GM12878 (cell line): Measurements from ENCODE around the gene HOXA1. TPM values are rescaled to one million over a fixed set of nuclear protein-coding genes. Genes with fewer than 3 reads are reported as not detected.

Source experiments
- ATAC-seq: fragments of 200-7000 bp; cut with Tn5 transposase; 3 replicates; pipeline ENCODE4 v1.9.1; 2020; ENCODE audit warnings: mild to moderate bottlenecking, moderate library complexity
- BruUV-seq: library from RNA; stranded (reverse); fragments of 400-500 nt; replicated peaks from 2 replicates; lab custom pipeline; 2021; lab: Mats Ljungman, UMichigan
- CTCF ChIA-PET: fragments of 300-600 bp; sonication (Branson Sonifier 250); formaldehyde crosslinking; extraction: SDS; loops from one replicate; lab custom pipeline; 2021; ENCODE audit warnings: inconsistent platforms; lab: Yijun Ruan, JAX
- POLR2A ChIA-PET: fragments of 350-600 bp; formaldehyde crosslinking; extraction: SDS; loops from one replicate; lab custom pipeline; 2021; ENCODE audit warnings: inconsistent platforms; lab: Charles Lee
- RAD21 ChIA-PET: fragments of 300-600 bp; sonication (Branson Sonifier 250); formaldehyde crosslinking; loops from one replicate; lab custom pipeline; 2023; ENCODE audit warnings: antibody characterized with exemption; ENCODE audit not compliant: unreplicated experiment; lab: Charles Lee
- SMC1A ChIA-PET: fragments of 300-600 bp; sonication (Branson Sonifier 250); formaldehyde crosslinking; loops from one replicate; lab custom pipeline; 2023; ENCODE audit not compliant: unreplicated experiment, uncharacterized antibody; lab: Charles Lee
- DNase-seq: peaks from one replicate; pipeline ENCODE4 v3.0.0-alpha.2; 2011; ENCODE audit warnings: low read depth, low spot score
- FAIRE-seq: peaks from 3 replicates; lab custom pipeline; 2011; peaks lifted over from hg19 to GRCh38; lab: Jason Lieb, UNC
- H2AFZ ChIP-seq: 2 replicates; pipeline ENCODE4 v1.6.0; 2011; ENCODE audit warnings: low read depth, low read length, control low read depth; ENCODE audit not compliant: control insufficient read depth
- H3K27ac ChIP-seq: 2 replicates; pipeline ENCODE4 v1.5.1; 2011; ENCODE audit warnings: control low read depth; ENCODE audit not compliant: control insufficient read depth, insufficient read depth
- H3K27me3 ChIP-seq, 2 experiments: replicated peaks in 1 of 2; 2 replicates each; pipeline versions ENCODE4 v1.6.0 to v1.6.1; 2011; ENCODE audit warnings: low read length in 1 of 2; ENCODE audit not compliant: control insufficient read depth in 2 of 2, insufficient read depth in 2 of 2
- H3K36me3 ChIP-seq, 2 experiments: 2 replicates each; pipeline ENCODE4 v1.5.1; 2011; ENCODE audit warnings: low read length in 1 of 2; ENCODE audit not compliant: control insufficient read depth in 2 of 2, insufficient read depth in 2 of 2
- H3K4me1 ChIP-seq: 2 replicates; pipeline ENCODE4 v1.6.1; 2011; ENCODE audit warnings: mild to moderate bottlenecking, low read length, moderate library complexity, mixed read lengths; ENCODE audit not compliant: control insufficient read depth, insufficient read depth
- H3K4me2 ChIP-seq: 2 replicates; pipeline ENCODE4 v1.6.0; 2011; ENCODE audit warnings: control low read depth; ENCODE audit not compliant: control insufficient read depth, insufficient read depth
- H3K4me3 ChIP-seq: fragments of 200-600 bp; sonication (generic); 2 replicates; pipeline ENCODE4 v1.5.1; 2016
- H3K79me2 ChIP-seq: 2 replicates; pipeline ENCODE4 v1.6.0; 2011; ENCODE audit warnings: low read length; ENCODE audit not compliant: control insufficient read depth, insufficient read depth
- H3K9ac ChIP-seq: 2 replicates; pipeline ENCODE4 v1.8.0; 2011; ENCODE audit warnings: low read length, control low read depth, mixed read lengths; ENCODE audit not compliant: control insufficient read depth, insufficient read depth
- H3K9me3 ChIP-seq: replicated peaks from 3 replicates; pipeline ENCODE4 v1.5.1; 2011; ENCODE audit warnings: mild to moderate bottlenecking, low read length; ENCODE audit not compliant: control insufficient read depth, insufficient read depth
- H4K20me1 ChIP-seq: 2 replicates; pipeline ENCODE4 v1.6.0; 2011; ENCODE audit not compliant: control insufficient read depth, insufficient read depth
- BACH1 ChIP-seq: fragments of 450-650 bp; IDR thresholded peaks from 2 replicates; pipeline ENCODE4 v1.6.1; 2017; ENCODE audit warnings: mild to moderate bottlenecking, borderline replicate concordance
- MEF2B ChIP-seq: fragments of 450-650 bp; IDR thresholded peaks from 2 replicates; pipeline ENCODE4 v1.6.1; 2018; ENCODE audit warnings: mild to moderate bottlenecking, moderate library complexity; ENCODE audit not compliant: partially characterized antibody, poor library complexity, severe bottlenecking
- SPI1 ChIP-seq: IDR thresholded peaks from 2 replicates; pipeline ENCODE4 v1.6.1; 2011; ENCODE audit warnings: low read depth, mild to moderate bottlenecking, low read length, moderate library complexity, borderline replicate concordance; ENCODE audit not compliant: insufficient read depth
- WGBS: methylation state at CpG from one replicate; pipeline ENCODE4 v1.1.6; 2016; ENCODE audit warnings: low lambda C conversion rate; ENCODE audit not compliant: insufficient replicate concordance, insufficient coverage; ENCODE audit errors: missing lambda C conversion rate; 5-methylcytosine and 5-hydroxymethylcytosine counted together
- in situ Hi-C: fragments of 300-500 bp; cut with MboI; formaldehyde crosslinking; loops from 9 replicates; pipeline ENCODE4 v1.14.3; 2018; ENCODE audit warnings: mixed read lengths
- intact Hi-C: fragments of 100-400 bp; cut with micrococcal nuclease; formaldehyde crosslinking; loops from one replicate; pipeline ENCODE4 v1.14.2; 2022; ENCODE audit not compliant: unreplicated experiment
- polyA plus RNA-seq, 11 experiments: library from polyadenylated mRNA; depleted of rRNA in 4 of 11; unstranded in 6 of 11; stranded (reverse) in 5 of 11; fragments of >200 nt; fragmentation: Nextera tagmentation in 4 of 11; fragmentation: Illumina TruSeq in 1 of 11; extraction: Ambion mirVana in 4 of 11; extraction: Trizol in 1 of 11; gene quantifications; 1 replicate in 1 of 11; 2 replicates in 10 of 11; pipeline versions ENCODE4 v1.2.1 to v1.2.3, GENCODE V29; 2011 to 2016; ENCODE audit warnings: inconsistent platforms in 2 of 11, missing spikeins in 2 of 11, low read depth in 1 of 11
- total RNA-seq, 4 experiments: library from RNA; depleted of rRNA in 3 of 4; stranded (reverse); fragments of >200 nt in 3 of 4; fragmentation: Illumina TruSeq in 1 of 4; extraction: Trizol in 1 of 4; gene quantifications; 2 replicates each; pipeline versions ENCODE4 v1.2.1 to v1.2.3, GENCODE V29; 2013 to 2021
- TF ChIP-seq, protein P1 (sequence below): IDR thresholded peaks from 2 replicates; pipeline ENCODE4 v1.6.1; 2011; ENCODE audit warnings: low read depth, mild to moderate bottlenecking, low read length, moderate library complexity, borderline replicate concordance; ENCODE audit errors: extremely low read depth
- TF ChIP-seq, protein P2 (sequence below): fragments of 450-650 bp; IDR thresholded peaks from 2 replicates; pipeline ENCODE4 v1.6.1; 2016; ENCODE audit warnings: mild to moderate bottlenecking, moderate library complexity, borderline replicate concordance
- TF ChIP-seq, protein P3 (sequence below): fragments of 450-650 bp; IDR thresholded peaks from 2 replicates; pipeline ENCODE4 v1.6.1; 2017; ENCODE audit warnings: mild to moderate bottlenecking, moderate library complexity

Gene HOXA1
- total and polyA plus RNA-seq, 10 of the 15 experiments (the other 5 are each of a cell fraction or from before 2014, with no cell fraction given) = 0.06 to 1.7 (median 0.18) TPM; not detected in 3

DNA sequence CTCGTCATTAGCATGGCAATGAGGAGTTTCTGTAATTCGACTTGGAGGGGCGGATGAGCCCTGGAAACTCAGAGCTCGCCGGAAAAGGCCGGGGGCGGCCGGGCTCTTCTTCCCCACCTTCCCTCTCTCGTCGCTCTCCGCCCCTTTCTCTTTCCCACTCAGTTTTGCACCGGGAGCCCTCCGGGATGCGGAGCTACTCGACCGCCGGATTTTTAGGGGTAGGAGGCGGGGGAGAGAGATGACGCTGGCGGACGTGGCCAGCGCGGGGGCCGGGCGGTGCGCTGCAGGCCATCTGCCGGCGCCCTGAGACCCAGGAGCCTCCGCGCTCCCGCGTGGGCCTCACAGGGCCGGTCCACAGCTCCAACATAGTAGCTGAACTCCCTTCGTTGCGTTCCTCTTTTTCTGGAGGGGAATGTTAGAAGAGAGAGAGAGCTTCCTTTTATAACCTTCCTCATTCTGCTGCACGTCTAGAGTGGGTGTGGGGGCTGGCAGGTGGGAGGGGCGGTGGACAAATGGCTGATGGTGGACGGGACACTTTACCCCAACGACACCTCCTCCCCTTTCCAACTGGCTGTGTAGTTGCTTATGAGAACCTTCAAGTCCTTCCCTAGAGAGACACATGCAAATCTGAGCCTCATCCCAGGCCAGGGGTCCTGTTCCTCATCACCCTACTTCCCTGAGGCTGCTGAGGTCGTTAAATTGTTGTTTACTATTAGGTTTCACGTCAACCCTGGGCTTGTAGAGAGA lies 1.1 kb upstream of the HOXA1 start:
- intact Hi-C loops (loop anchor here (2.0 kb wide), 1 partner anchor 240 kb away; no protein-coding TSS in a partner anchor), in situ Hi-C loops (no loop called here)
- H3K79me2 ChIP-seq = no peaks in the 10 kb centered on the region
- no peak overlapping the region for H3K27ac ChIP-seq
- TF ChIP-seq, protein P1, sequence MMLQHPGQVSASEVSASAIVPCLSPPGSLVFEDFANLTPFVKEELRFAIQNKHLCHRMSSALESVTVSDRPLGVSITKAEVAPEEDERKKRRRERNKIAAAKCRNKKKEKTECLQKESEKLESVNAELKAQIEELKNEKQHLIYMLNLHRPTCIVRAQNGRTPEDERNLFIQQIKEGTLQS = no peak
- TF ChIP-seq MEF2B (peak; percentile 12), BACH1 (peak; percentile 57; the same call in 1 of the 2 replicates), SPI1 (peak; percentile 6; the same call in 1 of the 2 replicates)
- TF ChIP-seq, protein P2, sequence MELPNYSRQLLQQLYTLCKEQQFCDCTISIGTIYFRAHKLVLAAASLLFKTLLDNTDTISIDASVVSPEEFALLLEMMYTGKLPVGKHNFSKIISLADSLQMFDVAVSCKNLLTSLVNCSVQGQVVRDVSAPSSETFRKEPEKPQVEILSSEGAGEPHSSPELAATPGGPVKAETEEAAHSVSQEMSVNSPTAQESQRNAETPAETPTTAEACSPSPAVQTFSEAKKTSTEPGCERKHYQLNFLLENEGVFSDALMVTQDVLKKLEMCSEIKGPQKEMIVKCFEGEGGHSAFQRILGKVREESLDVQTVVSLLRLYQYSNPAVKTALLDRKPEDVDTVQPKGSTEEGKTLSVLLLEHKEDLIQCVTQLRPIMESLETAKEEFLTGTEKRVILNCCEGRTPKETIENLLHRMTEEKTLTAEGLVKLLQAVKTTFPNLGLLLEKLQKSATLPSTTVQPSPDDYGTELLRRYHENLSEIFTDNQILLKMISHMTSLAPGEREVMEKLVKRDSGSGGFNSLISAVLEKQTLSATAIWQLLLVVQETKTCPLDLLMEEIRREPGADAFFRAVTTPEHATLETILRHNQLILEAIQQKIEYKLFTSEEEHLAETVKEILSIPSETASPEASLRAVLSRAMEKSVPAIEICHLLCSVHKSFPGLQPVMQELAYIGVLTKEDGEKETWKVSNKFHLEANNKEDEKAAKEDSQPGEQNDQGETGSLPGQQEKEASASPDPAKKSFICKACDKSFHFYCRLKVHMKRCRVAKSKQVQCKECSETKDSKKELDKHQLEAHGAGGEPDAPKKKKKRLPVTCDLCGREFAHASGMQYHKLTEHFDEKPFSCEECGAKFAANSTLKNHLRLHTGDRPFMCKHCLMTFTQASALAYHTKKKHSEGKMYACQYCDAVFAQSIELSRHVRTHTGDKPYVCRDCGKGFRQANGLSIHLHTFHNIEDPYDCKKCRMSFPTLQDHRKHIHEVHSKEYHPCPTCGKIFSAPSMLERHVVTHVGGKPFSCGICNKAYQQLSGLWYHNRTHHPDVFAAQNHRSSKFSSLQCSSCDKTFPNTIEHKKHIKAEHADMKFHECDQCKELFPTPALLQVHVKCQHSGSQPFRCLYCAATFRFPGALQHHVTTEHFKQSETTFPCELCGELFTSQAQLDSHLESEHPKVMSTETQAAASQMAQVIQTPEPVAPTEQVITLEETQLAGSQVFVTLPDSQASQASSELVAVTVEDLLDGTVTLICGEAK = no peak
- TF ChIP-seq, protein P3, sequence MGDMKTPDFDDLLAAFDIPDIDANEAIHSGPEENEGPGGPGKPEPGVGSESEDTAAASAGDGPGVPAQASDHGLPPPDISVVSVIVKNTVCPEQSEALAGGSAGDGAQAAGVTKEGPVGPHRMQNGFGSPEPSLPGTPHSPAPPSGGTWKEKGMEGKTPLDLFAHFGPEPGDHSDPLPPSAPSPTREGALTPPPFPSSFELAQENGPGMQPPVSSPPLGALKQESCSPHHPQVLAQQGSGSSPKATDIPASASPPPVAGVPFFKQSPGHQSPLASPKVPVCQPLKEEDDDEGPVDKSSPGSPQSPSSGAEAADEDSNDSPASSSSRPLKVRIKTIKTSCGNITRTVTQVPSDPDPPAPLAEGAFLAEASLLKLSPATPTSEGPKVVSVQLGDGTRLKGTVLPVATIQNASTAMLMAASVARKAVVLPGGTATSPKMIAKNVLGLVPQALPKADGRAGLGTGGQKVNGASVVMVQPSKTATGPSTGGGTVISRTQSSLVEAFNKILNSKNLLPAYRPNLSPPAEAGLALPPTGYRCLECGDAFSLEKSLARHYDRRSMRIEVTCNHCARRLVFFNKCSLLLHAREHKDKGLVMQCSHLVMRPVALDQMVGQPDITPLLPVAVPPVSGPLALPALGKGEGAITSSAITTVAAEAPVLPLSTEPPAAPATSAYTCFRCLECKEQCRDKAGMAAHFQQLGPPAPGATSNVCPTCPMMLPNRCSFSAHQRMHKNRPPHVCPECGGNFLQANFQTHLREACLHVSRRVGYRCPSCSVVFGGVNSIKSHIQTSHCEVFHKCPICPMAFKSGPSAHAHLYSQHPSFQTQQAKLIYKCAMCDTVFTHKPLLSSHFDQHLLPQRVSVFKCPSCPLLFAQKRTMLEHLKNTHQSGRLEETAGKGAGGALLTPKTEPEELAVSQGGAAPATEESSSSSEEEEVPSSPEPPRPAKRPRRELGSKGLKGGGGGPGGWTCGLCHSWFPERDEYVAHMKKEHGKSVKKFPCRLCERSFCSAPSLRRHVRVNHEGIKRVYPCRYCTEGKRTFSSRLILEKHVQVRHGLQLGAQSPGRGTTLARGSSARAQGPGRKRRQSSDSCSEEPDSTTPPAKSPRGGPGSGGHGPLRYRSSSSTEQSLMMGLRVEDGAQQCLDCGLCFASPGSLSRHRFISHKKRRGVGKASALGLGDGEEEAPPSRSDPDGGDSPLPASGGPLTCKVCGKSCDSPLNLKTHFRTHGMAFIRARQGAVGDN = peak; percentile 29; the same call in 1 of the 2 replicates
- BruUV-seq = no TSS peak
- peaks cover 2 to 9% of the 10 kb centered on the region in 2 experiments for H3K27me3 ChIP-seq
- no peak for FAIRE-seq
- H3K36me3 ChIP-seq = no peaks in the 10 kb centered on the region
- no peaks in the 10 kb centered on the region for H3K9me3 ChIP-seq
- peak; percentile 50 for ATAC-seq
- WGBS = 1% methylated on average over 41 of the region's 41 CpGs
- peak overlapping the region; percentile 56 for H3K9ac ChIP-seq
- CTCF ChIA-PET = interaction anchor here (0.6 to 2.2 kb wide), 12 partner anchors 8 to 416 kb away, joined by 3 to 10 read pairs (median 4); partner anchors contain the start of gene HOXA3
- no peak for DNase-seq
- RAD21 ChIA-PET = interaction anchor here (0.6 to 2.4 kb wide), 19 partner anchors 8 to 407 kb away, joined by 3 to 23 read pairs (median 4); partner anchors contain the start of genes HOXA4 and SKAP2
- H3K4me1 ChIP-seq = peaks cover 6% of the 10 kb centered on the region
- no peaks in the 10 kb centered on the region for H4K20me1 ChIP-seq
- SMC1A ChIA-PET = interaction anchor here (0.6 to 7.9 kb wide), 13 partner anchors 11 to 416 kb away, joined by 3 to 110 read pairs (median 4); no protein-coding TSS in a partner anchor
- peak overlapping the region; percentile 94 for H3K4me2 ChIP-seq
- POLR2A ChIA-PET = interaction anchor here (0.6 to 2.5 kb wide), 9 partner anchors 11 to 908 kb away, joined by 3 to 15 read pairs (median 4); partner anchors contain the start of gene SKAP2
- peak overlapping the region; percentile 92 for H3K4me3 ChIP-seq
- H2AFZ ChIP-seq = peak overlapping the region; percentile 82
